ENCODE measurements around the gene L3MBTL3.

The L3MBTL3 gene

DNA sequence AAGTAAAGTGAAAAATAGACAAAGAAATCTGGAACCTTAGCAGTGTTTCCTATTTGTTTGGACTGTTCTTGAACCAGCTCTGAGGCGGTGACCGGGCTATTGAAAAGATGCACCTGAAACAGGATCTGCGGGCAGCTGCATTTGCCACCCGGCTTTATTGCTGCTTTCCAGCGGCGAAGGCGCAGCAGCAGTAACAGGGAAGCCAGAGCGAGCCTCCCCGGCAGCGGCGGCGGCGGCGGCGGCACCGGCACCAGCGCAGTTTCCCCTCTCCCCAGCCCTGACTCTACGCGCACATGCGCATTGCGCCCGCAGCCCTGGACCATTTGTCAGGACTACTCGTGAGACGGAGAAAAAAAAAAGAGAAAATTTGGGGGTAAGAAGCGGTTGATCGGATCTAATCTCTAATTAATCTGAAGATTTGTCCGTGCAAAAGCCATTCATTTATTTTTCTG is at the start of gene L3MBTL3:
Gene L3MBTL3 (plus strand): TSS at position 290 of the 452 bp plus-strand sequence. CDS start 24,119 bp downstream, outside the sequence.
- DNase-seq = peak; percentile 54

DNA sequence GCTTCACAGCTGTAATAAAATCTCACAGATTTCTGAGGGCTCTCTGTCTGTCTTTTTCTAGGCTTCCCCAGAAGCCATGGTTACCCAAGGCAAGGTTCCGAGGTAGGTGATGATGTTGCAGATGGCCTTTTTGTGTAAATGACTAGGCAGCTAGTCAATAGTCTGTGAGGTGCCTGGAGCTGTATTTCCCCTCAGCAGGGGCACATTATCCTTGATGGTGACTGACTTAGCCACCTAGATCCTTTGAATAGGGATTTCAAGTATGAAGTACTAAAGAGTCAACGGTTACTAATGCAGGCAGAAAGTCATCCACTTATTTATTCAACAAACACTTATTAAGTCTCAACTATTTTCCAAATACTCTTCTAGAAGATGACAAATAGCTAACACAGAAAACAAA is 49.3 kb upstream of the L3MBTL3 start:
- DNase-seq = no peak

DNA sequence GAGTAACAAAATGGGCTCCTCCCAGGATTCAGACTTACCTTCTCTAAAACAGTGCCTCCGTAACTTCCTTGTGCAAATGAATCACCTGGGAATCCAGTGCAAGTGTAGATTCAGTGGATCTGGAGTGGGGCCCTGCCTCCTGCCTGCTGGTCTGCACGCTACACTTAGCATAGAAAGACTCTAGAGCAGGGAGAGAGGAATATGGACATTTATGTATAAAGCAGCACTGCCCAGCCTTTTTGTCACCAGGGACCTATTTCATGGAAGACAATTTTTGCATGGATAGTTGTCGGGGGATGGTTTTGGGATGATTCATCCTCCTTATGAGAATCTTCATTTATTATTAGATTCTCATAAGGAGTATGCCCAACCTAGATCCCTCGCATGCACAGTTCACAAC is 42.3 kb upstream of the L3MBTL3 start:
- DNase-seq = no peak

DNA sequence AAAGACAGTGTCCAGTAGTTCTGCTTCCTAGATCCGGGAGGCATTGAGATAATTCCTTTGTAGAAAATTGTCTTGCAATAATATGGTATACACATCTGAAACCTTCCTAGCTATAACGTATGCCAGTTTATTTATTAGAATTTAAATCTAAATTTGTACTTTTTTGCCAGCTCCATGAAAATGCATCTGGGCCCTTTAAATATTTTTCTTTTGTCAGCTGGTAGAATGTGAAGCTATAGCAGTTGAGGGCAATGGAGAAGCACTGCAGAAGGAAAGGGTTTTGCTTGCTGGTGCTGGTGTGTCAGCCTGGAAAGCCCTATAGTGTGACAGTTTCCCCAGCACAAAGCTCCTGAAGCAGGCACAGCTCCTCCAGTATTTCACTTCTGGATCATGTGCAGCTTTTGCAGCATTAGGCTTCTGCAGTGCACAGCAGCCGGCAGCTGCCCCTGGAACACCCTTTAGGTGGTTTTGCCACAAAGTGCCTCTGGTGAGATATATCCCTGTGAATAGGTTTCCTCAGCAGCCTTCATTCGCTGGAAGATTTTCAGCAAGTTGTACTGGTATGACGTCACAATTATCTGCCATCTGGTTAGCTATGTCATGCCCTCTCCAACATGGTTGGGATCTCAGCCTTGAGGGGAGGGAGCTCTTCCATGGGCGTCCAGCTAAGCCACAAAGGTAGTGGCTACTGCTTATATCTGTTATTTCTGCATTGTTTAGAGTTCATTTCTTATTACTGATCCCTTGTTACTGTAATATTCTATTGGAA is 40.0 kb upstream of the L3MBTL3 start:
- DNase-seq = no peak

DNA sequence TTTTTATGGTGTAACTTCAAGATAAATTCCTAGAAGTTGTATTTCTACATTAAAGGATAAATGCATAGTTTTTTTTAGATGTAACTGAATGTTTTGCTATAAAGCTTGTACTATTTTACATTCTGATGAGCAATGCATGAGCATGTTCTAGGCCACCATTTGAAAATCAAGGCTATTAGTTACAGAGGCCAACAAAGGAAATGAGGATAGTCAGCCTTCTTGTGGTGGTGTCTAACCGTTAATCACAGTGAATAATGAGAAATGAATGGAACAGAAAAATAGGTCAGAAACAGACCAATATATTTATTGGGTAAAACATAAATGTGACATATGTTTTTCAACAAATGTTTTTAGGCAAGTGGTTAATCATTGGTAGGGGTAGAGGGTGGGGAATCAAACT is 37.6 kb upstream of the L3MBTL3 start:
- no peak for DNase-seq

DNA sequence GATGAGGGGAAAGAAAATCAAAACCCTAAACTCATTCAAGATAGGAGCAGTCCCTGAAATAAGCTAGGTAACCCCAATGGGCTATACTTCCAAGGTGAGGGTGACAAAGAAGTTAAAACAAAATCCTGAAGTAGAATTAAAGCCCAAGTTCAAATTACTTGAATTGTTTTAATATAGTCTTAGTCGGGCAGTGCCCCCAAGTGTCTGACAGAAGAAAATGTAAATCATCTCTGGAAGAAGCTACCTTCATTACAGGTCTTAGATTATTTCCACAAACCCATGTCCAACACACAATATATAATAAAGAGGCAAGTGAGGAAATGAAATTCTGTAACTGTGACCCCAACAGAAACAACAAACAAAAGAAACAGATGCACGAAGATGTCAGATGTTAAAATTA is 36.8 kb upstream of the L3MBTL3 start:
- DNase-seq = no peak

DNA sequence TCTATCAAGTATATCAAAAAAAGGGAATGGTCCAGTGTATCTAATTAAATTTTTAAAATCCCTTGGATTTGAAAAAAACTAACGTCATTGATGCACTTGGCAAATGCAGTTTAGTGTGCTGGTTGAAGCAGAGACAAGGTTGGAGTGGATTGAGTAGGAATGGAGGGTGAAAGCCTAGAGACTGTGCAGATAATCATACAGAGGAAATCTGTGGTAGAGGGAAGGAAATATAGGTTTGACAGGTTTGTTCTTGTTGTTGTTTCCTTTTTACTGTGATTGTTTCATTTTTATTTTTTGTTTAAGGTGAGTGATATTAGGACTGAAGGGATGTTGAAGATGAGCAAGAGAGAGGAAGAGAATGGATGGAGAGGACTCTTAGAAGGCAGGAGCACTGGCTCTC is 29.0 kb upstream of the L3MBTL3 start:
- no peak for DNase-seq

DNA sequence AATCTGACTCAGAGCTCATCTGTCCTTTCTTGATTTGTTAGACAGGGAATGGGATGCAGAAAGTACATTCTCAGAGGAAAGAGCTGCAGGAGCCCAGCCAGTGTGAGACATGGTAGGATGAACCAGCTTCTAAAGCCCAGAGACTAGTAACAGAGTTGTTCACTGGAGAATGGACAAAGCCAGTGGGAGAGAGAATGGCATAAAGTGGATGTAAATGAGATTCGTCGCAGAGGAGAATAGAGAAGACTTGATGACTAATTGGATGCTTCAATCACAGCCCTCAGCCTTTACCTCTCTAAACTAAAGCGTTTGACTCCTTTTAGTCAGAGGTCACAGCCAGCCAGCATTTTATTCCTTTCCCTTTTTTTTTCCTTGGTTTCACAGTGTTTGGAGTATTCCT is 25.5 kb upstream of the L3MBTL3 start:
- DNase-seq = no peak

DNA sequence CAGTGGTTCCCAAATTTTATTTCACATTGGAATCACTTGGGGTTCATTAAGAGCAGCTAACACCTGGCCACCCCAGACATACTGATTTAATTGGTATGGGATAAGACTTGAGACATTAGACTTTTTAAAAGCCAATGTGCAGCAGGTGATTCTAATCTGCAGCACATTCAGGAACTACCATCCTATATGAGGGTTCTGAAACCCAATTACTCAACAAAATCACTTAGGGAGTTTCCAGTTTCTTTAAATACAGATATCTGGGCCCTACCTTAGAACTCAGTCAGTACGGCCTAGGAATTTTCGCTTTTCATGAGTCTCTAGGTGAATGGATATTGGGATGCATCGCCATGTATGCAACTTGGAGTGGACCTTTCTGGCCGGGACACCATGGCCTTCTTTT is 24.0 kb upstream of the L3MBTL3 start:
- DNase-seq = no peak

DNA sequence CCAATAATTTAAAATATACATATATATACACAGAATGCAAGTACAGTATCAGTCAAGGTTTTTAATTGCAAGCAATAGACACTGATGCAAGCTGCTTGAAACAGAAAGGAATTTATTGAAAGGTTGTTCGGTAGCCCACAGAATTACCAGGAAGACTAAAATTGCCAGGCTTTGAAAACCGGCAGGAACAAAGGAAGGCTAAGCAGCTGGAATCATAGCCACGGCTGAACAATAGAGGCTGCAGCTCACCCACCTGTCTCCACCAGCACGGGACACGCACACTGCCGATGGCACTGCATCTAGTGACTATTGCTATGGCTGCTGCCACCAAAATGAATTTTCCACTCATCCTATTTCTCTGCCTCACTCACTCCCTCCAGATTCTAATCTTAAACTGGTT is 22.0 kb upstream of the L3MBTL3 start:
- DNase-seq = no peak

DNA sequence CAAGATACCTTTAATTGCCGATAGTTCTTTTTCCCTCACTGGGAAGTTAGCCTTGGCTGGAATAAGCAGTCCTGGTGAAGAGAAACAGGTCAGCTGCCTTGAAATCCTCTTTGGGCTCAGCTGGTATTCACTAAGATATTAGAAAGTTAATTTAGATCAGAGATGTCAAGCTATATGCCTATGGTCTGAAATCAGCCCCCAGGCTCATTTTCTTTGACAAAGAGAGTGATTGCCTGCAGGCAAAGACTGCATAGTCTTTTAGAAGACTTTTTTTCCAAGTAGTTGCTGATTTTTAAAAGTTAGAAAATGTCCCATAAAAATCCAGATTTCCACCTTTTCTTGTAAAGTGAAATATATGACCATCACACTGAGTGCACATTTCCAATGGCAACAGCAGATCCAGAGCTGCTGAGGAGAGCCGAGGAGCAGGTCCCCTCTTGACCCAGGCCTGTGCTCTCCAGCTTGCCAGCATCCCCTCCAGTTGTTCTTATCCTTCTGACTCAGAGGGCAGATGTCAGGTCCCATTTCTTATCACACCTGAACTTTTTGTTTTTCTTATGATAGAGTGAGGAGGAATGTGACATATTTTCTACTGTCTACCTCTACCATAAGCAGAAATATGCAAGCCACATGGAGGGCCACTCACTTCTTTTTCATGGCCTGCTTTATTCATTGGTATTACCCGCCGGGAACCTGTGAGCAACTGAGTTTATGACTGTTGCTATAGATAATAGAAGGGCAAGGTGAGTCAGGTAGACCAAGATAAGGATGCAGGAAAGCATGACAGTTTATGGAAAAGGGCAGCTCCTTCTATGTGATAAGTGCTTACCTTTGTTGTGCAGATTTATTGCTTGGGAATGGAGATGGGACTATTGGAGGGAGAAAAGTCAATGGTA is 17.6 kb upstream of the L3MBTL3 start:
- DNase-seq = no peak

DNA sequence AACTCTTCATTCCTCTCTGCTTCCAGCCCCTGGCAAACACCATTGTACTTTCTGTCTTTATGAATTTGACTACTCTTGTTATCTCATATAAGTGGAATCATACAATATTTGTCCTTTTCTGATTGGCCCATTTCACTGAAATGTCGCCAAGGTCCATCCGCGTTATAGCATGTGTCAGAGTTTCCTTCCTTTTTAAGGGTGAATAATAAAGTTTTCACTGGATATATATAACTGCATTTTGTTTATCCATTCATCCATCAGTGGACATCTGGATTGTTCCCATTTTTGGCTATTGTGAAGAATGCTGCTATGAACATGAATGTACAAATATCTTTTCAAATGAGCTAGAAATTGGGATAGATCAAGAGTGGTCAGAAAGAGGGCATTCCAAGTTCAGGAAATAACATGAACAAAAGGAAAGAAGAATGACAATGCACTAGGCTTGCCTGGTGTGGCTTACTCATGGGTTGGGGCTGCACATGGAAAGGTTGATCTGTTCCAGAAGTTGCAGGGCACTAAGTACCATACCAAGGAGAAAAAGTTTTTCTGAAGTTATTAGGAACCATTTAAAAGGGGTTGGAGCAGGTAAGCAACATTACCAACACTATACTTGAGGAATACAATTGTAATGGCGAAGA is 10.0 kb upstream of the L3MBTL3 start:
- DNase-seq = no peak

DNA sequence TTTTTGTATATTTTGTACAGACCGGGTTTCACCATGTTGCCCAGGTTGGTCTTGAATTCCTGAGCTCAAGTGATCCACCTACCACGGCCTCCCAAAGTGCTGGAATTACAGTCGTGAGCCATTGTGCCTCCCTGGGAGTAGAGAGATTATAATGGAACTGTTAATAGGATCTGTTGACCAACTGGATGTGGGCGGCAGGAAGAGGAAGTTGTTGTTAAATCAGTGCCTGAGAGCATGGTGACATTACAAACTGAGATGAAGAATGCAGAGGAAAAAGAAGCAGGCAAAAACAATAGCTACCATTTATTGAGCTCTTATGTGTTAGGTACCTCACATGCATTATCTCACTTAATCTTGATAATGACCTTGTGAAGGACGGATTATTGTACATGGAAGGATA is 9.2 kb upstream of the L3MBTL3 start:
- DNase-seq = no peak

DNA sequence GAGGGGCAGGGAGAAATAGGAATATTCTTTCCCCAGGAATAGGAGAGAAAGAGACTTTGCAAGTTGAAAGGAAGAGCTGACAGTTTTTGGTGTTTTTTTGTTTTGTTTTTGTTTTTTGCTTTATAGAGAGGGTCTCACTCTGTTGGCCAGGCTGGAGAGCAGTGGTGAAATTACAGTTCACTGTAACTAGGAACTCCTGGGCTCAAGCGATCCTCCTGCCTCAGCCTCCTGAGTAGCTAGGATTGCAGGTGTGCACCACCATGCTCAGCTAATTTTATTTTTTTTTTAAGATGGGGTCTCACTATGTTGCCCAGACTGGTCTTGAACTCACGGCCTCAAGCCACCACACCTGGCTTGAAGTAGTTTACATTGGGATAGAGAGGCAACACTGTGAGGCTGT is 8.0 kb upstream of the L3MBTL3 start:
- no peak for DNase-seq

DNA sequence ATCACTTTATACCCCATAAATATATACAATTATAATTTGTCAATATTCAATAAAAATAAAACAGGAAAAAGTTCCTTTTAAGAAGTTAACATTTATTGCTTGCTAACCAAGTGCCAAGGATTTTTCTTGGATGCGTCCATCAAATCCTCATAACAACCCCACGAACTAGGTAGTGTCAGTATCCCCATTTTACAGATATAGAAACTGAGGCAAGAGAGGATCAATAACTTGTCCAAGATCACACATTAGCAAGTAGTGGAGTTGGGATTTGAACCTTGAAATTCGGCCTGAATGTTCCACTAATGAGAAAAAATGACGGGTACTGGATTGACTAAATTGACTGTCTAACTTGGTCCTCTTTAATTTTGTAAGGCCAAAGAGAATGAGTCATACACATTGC is 5.7 kb upstream of the L3MBTL3 start:
- DNase-seq = no peak

DNA sequence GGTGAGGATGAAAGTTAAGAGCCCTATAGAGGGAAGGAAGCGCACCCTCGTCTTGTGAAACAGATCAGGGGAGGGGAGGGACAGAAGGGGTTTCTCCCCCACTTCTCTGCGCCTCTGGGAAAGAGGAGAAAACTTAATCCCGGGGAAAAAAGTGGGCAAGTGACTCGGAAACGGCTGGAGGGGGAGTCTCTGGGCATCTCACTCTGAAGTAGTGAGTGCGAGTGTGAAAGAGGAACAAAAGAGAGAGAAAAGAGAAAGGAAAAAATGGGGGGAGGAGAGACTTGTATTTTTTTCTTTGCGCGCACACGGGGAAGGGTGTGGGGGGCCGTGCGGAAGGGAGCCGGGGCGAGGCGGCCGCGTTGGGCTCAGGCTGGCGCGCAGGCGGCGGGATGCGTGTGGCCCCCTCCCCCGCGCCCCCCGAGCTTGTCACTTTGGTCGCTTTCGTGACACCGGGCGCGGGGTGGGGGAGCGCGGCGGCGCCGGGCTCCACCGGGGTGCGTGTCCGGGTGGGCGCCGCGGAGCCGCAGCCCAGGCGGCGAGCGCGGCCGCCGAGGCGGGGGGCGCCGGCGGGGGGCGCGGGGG is 454 bp downstream of the L3MBTL3 start:
- no peak for DNase-seq

DNA sequence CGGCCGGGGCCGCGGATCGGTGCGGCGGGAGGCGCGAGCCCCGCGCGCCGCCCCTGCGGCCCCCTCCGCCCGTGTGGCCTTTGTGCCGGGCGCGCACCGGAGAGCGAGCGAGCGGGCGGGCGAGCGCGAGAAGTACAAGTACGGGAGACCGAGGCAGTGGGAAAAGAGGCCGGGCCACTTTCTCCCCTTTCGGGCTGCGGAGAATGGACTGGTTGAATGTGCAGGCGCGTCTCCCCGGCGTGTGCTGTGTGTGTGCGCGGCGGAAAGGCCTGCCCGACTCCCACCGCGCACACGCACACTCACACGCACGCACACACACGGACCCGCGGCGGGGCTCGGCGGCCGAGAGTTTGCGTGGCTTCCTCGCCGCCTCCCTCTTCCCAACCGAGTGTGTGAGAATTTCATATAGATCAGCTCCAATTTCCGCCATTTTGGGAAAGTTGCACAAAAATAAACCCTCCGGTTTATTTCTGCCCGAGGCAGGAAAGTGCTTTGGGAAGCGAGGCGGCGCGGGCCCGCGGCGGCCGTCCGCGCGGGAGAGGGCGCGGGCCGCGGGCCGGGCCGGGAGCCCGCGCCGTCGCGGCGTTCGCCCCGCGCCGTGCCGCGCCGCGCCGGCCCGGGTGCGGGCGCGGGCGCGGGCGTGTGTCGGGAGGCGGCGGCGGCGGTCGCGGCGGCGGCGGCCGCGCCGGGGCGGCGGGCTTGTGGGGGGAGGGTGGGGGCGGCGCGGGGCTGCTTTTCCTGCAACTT is 1.1 kb downstream of the L3MBTL3 start:
- DNase-seq = no peak

DNA sequence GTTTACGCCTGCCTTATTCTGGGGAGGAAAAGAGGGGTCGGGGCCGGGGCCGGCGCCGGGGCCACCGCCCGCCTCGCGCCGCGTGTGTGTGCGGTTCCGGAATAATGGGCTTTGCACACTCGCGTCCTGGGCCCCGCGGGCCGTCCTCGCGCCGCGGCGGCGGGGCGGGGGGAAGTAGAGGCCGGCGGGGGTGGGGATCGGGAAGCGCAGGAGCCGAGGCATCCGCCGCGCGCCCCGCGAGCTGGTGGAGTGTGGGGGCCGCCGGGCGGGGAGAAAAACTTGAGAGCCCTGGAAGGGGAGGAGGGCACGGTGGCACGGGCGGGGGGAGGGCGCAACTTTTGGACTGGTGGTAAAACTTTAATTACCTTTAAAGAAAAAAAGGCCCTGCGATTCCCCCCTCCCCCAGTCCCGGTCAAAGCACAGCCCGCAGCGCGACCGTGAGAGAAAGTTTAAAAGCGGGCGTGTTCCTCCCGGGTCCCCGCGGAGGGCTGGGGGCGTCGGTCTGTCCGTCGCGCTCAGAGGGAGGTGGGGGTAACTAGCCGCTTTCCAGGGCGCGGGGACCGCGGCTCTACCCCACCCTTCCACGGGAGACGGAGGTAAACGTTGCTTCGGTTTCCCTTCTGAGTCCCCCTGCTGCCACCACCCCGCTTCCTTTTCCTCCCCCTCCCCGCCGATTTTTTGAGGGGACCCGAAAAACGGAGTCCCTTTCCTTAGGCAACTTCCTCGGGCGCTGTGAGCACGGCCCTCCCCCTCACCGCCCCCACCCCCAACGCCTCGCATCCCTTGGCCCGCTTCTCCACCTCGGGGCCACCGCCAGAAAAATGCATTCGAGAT is 1.9 kb downstream of the L3MBTL3 start:
- no peak for DNase-seq

DNA sequence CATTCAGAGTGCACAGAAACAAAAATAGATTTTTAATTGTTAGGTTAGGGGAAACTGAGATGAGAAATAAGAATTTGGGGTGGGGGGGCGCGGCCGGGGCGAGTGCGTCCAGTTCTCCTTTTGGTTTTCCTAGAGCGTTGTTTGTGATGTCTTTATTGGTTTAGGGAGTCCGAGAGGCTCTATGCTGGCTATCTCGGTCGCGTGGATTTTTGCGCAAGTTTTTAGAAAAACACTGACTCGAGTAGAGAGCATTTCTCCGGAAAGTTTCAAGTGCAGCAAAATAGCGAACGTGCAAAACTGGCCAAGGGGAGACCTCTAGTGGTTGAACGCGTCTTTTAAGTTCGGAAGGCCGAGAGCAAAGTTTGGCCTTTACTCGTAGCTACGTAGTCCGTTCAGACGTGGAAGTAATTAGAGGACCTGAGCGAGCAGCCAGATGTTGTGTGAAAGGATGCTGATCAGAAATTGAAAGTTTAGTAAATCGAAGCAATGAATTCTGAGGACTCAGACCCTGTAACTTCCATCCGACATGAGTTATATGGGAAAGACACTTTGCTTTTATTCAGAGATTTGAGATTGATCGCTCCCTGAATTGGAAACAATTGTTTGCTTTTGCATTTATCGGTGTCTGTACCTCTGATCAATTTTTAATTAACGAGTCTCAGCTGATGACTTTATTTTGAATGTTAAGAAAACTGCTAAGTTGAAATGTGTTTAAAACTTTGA is 2.7 kb downstream of the L3MBTL3 start:
- DNase-seq = peak; percentile 65

DNA sequence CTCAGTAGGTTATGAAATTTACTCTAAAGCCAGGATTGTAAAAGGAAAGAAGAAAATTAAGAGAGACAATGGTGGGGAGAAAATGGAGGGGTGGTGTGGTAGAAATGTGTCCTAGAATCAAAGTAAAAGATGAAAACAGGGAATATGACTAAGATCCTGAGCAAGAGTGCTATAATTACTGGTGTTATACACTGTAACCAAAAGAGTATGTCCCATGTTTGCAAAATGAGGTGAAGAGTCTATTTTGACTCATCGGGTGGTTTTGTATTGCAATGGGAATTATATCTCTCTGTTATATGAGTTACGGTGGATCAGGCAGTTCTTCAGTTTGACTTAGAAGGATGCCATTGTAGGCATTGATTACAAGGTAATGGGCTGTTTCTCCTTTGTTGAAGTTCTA is 8.5 kb downstream of the L3MBTL3 start:
- DNase-seq = no peak

DNA sequence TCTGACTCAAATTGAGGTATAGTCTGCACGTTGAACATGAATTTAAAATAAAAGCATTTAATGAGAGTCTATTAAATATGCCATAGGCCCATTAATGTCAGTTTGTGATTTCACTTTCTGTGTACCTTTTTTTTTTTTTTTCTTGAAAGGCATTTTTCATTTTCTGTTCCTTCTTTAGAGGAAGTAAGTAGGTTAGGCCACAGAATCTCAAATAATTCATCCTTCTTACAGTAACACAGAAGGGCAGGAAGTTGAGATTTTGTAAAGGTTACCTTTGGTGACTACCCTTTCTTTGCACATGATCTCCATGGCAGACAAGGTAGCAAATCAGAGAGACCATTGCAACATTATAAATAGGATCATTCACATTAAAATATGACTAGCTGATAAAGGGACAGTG is 9.6 kb downstream of the L3MBTL3 start:
- DNase-seq = no peak

Data from DMS79 treated with DMSO at 0.1 percent for 48 hours (cell line).